Measurements from ENCODE around the gene REL.

Gene REL

DNA sequence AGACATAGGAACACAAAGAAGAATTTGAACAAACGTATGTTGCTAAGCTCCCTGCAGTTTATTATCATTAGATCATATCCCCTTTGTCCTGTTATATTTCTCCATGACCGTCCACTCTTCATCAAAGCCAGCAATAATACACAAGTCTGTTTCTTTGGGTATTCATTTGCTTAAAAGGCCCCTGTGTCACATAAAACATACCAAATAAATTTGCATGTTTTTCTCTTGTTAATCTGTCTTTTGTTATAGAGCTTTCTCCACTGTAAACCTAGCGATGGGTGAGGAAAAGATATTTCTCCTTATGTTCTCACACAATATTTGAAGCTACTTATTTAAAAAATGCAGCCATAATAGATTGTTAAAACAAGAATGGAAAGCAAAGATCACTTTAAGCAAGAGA is 42.9 kb upstream of the REL start:
- Histone ChIP-seq H3K9ac (ENCODE audit: low read length) (peak overlapping the region; percentile 52), H3K9me2 (replicated peaks; ENCODE audit: insufficient read depth, low read length) (no peaks in the 10 kb centered on the region), H3K36me3 (ENCODE audit: low read length) (no peaks in the 10 kb centered on the region), H3K79me2 (ENCODE audit: insufficient read depth, low read length) (no peaks in the 10 kb centered on the region), H3K27ac (ENCODE audit: low read depth, low read length) (peak overlapping the region; percentile 98), H2AFZ (ENCODE audit: low read depth, low read length, severe bottlenecking) (no peak overlapping the region), H3K27me3 (ENCODE audit: low read length) (no peaks in the 10 kb centered on the region), H3K4me3 (ENCODE audit: insufficient read depth, low read length, poor library complexity, severe bottlenecking) (no peak overlapping the region), H3K4me2 (ENCODE audit: low read depth, low read length, poor library complexity, severe bottlenecking) (peak overlapping the region; percentile 81), H4K20me1 (ENCODE audit: low read depth, low read length) (no peaks in the 10 kb centered on the region), H3F3A (ENCODE audit: insufficient read depth) (peaks cover 52% of the 10 kb centered on the region), H3K9me3 (ENCODE audit: insufficient read depth, low read length) (no peaks in the 10 kb centered on the region)
- no peak for TF ChIP-seq EZH2phosphoT487 (conservative IDR thresholded peaks at IDR 0.05; ENCODE audit: low read length)
- TF ChIP-seq, protein P1, sequence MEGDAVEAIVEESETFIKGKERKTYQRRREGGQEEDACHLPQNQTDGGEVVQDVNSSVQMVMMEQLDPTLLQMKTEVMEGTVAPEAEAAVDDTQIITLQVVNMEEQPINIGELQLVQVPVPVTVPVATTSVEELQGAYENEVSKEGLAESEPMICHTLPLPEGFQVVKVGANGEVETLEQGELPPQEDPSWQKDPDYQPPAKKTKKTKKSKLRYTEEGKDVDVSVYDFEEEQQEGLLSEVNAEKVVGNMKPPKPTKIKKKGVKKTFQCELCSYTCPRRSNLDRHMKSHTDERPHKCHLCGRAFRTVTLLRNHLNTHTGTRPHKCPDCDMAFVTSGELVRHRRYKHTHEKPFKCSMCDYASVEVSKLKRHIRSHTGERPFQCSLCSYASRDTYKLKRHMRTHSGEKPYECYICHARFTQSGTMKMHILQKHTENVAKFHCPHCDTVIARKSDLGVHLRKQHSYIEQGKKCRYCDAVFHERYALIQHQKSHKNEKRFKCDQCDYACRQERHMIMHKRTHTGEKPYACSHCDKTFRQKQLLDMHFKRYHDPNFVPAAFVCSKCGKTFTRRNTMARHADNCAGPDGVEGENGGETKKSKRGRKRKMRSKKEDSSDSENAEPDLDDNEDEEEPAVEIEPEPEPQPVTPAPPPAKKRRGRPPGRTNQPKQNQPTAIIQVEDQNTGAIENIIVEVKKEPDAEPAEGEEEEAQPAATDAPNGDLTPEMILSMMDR (IDR thresholded peaks at IDR 0.05; ENCODE audit: insufficient read depth, low read length, poor library complexity, severe bottlenecking) = no peak

GRCh38 chr2:60839126-60839813 is 42.1 kb upstream of the REL start:
- no peak for TF ChIP-seq EZH2phosphoT487 (conservative IDR thresholded peaks at IDR 0.05; ENCODE audit: low read length)
- TF ChIP-seq, protein P1 (IDR thresholded peaks at IDR 0.05; ENCODE audit: insufficient read depth, low read length, poor library complexity, severe bottlenecking) = peak; percentile 63
- Histone ChIP-seq H3K4me3 (ENCODE audit: insufficient read depth, low read length, poor library complexity, severe bottlenecking) (no peak overlapping the region), H3K4me2 (ENCODE audit: low read depth, low read length, poor library complexity, severe bottlenecking) (peak overlapping the region; percentile 81), H3K9ac (ENCODE audit: low read length) (peak overlapping the region; percentile 52), H3K27me3 (ENCODE audit: low read length) (no peaks in the 10 kb centered on the region), H3K27ac (ENCODE audit: low read depth, low read length) (peak overlapping the region; percentile 98), H3F3A (ENCODE audit: insufficient read depth) (peaks cover 60% of the 10 kb centered on the region), H2AFZ (ENCODE audit: low read depth, low read length, severe bottlenecking) (no peak overlapping the region), H3K9me3 (ENCODE audit: insufficient read depth, low read length) (no peaks in the 10 kb centered on the region), H3K36me3 (ENCODE audit: low read length) (no peaks in the 10 kb centered on the region), H3K9me2 (replicated peaks; ENCODE audit: insufficient read depth, low read length) (no peaks in the 10 kb centered on the region), H4K20me1 (ENCODE audit: low read depth, low read length) (no peaks in the 10 kb centered on the region), H3K79me2 (ENCODE audit: insufficient read depth, low read length) (no peaks in the 10 kb centered on the region)

DNA sequence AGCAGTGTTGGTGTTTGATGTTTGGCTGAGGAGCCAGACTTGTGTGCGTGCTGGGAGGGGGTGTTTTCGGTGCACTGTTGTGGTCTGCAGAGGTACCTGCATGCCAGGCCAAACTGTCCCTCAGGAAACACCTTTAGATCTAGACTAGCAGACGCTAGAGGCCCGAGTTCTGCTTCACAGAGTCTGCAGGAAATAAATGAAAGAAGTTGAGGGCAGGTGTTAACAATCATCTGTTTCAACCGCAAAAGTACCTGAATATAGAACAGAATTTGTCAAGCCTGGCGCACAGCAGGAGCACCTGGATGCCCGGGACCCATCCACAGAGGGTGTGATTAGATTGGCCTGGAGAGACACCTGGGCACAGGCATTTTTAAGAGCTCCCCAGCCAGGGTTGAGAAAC is 40.5 kb upstream of the REL start:
- Histone ChIP-seq H3K9ac (ENCODE audit: low read length) (peak overlapping the region; percentile 62), H3K4me2 (ENCODE audit: low read depth, low read length, poor library complexity, severe bottlenecking) (peak overlapping the region; percentile 86), H2AFZ (ENCODE audit: low read depth, low read length, severe bottlenecking) (no peak overlapping the region), H3K79me2 (ENCODE audit: insufficient read depth, low read length) (no peaks in the 10 kb centered on the region), H3K36me3 (ENCODE audit: low read length) (no peaks in the 10 kb centered on the region), H3K9me3 (ENCODE audit: insufficient read depth, low read length) (no peaks in the 10 kb centered on the region), H3K27ac (ENCODE audit: low read depth, low read length) (peak overlapping the region; percentile 98), H3F3A (ENCODE audit: insufficient read depth) (peaks cover 65% of the 10 kb centered on the region), H4K20me1 (ENCODE audit: low read depth, low read length) (no peaks in the 10 kb centered on the region), H3K9me2 (replicated peaks; ENCODE audit: insufficient read depth, low read length) (no peaks in the 10 kb centered on the region), H3K27me3 (ENCODE audit: low read length) (no peaks in the 10 kb centered on the region), H3K4me3 (ENCODE audit: insufficient read depth, low read length, poor library complexity, severe bottlenecking) (peak overlapping the region; percentile 28)
- TF ChIP-seq, protein P1 (IDR thresholded peaks at IDR 0.05; ENCODE audit: insufficient read depth, low read length, poor library complexity, severe bottlenecking) = no peak
- TF ChIP-seq EZH2phosphoT487 (conservative IDR thresholded peaks at IDR 0.05; ENCODE audit: low read length) = no peak
